Measurements from ENCODE around the gene DSCAM. TPM values are rescaled to one million over a fixed set of nuclear protein-coding genes. Genes with fewer than 3 reads are reported as not detected.

The DSCAM gene
- total RNA-seq, 2 donors from 2014 or later = 18.5 to 25.5 TPM

DNA sequence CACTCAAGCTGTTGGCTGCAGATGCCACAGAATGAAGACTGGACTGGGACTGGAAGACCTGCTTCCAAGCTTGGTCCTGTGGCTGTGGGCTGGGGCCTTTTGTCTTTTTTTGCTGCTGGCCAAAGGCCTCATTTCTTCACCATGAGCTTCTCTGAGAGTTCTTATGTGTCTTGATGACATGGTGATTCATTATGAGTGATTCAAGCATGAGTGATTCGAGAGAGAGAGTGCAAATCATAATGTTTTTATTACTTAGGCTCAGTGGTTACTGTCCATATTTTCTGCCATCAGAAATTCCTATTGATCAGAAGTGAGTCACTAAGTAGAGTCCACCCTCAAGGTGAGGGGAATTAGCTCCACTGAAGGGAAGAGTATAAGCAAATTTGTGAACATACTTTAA lies 885.7 kb downstream of the DSCAM start:
- TF ChIP-seq, protein P1, sequence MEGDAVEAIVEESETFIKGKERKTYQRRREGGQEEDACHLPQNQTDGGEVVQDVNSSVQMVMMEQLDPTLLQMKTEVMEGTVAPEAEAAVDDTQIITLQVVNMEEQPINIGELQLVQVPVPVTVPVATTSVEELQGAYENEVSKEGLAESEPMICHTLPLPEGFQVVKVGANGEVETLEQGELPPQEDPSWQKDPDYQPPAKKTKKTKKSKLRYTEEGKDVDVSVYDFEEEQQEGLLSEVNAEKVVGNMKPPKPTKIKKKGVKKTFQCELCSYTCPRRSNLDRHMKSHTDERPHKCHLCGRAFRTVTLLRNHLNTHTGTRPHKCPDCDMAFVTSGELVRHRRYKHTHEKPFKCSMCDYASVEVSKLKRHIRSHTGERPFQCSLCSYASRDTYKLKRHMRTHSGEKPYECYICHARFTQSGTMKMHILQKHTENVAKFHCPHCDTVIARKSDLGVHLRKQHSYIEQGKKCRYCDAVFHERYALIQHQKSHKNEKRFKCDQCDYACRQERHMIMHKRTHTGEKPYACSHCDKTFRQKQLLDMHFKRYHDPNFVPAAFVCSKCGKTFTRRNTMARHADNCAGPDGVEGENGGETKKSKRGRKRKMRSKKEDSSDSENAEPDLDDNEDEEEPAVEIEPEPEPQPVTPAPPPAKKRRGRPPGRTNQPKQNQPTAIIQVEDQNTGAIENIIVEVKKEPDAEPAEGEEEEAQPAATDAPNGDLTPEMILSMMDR (conservative IDR thresholded peaks at IDR 0.05) = no peak
- Mint-ChIP-seq H3K27ac (no peak overlapping the region), H3K4me3 (no peak overlapping the region), H3K9me3 (peaks cover 30% of the 10 kb centered on the region), H3K36me3 (ENCODE audit: low read depth) (no peaks in the 10 kb centered on the region), H3K27me3 (ENCODE audit: insufficient read depth) (peaks cover 3% of the 10 kb centered on the region), H3K4me1 (peaks cover 3% of the 10 kb centered on the region)
- no peaks in the 10 kb centered on the region for H3K27me3 ChIP-seq (ENCODE audit: control insufficient read depth, insufficient read depth, low read length, poor library complexity, severe bottlenecking)
- no peak overlapping the region for H3K9ac ChIP-seq (ENCODE audit: extremely low read depth, low read length, poor library complexity, severe bottlenecking)
- 80 to 81% methylated on average over 1 of the region's 1 CpG for WGBS, 2 experiments (ENCODE audit: insufficient coverage in 1 of 2, insufficient read length in 1 of 2)
- no peaks in the 10 kb centered on the region for H3K4me1 ChIP-seq (ENCODE audit: control insufficient read depth, insufficient read depth, low read length)
- H3K36me3 ChIP-seq (ENCODE audit: control insufficient read depth, insufficient read depth, low read length) = no peaks in the 10 kb centered on the region
- no peak for DNase-seq
- H3K4me3 ChIP-seq (ENCODE audit: low read length) = no peak overlapping the region
- peaks cover 18% of the 10 kb centered on the region for H3K9me3 ChIP-seq (ENCODE audit: control insufficient read depth, low read length)
- H3K27ac ChIP-seq (ENCODE audit: low read depth, low read length) = no peak overlapping the region

Small RNA genes lying within 50 kb of the gene (microRNA-seq; reads per million reads assigned to microRNA genes)
- gene MIR4760 (ENCODE audit: borderline microRNAs expressed) = 0.44 reads per million

All from endodermal cell (in vitro differentiated cells).